ENCODE data around the gene IGSF9B.

GRCh38 chr11:133898031-133898769 lies 58.6 kb downstream of the IGSF9B start:
- TF ChIP-seq, protein P1, sequence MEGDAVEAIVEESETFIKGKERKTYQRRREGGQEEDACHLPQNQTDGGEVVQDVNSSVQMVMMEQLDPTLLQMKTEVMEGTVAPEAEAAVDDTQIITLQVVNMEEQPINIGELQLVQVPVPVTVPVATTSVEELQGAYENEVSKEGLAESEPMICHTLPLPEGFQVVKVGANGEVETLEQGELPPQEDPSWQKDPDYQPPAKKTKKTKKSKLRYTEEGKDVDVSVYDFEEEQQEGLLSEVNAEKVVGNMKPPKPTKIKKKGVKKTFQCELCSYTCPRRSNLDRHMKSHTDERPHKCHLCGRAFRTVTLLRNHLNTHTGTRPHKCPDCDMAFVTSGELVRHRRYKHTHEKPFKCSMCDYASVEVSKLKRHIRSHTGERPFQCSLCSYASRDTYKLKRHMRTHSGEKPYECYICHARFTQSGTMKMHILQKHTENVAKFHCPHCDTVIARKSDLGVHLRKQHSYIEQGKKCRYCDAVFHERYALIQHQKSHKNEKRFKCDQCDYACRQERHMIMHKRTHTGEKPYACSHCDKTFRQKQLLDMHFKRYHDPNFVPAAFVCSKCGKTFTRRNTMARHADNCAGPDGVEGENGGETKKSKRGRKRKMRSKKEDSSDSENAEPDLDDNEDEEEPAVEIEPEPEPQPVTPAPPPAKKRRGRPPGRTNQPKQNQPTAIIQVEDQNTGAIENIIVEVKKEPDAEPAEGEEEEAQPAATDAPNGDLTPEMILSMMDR (IDR thresholded peaks at IDR 0.05; ENCODE audit: insufficient read depth, low read depth, low read length): no peak
- no peak for TF ChIP-seq EZH2 (IDR thresholded peaks at IDR 0.05; ENCODE audit: insufficient read depth, low read length)
